SK-N-SH treated with all-trans-retinoic acid at 6 μM for 48 hours (cell line): ENCODE results near the gene COL9A3.

Source experiments
- ATAC-seq: fragments of 200-7000 bp; cut with Tn5 transposase; 3 replicates; pipeline ENCODE4 v1.9.1; 2020; ENCODE audit warnings: mild to moderate bottlenecking, moderate library complexity
- ARNTL ChIP-seq: fragments of 450-650 bp; formaldehyde crosslinking; IDR thresholded peaks from 2 replicates; pipeline ENCODE4 v1.5.0; 2020; ENCODE audit warnings: low read depth, mild to moderate bottlenecking, moderate library complexity, borderline replicate concordance
- BACH2 ChIP-seq: fragments of 250-450 bp; sonication (Bioruptor Pico); IDR thresholded peaks from 2 replicates; pipeline ENCODE4 v1.9.0; 2021; ENCODE audit warnings: mild to moderate bottlenecking, borderline replicate concordance
- CSDC2 ChIP-seq: fragments of 250-450 bp; sonication (Bioruptor Pico); IDR thresholded peaks from 2 replicates; pipeline ENCODE4 v1.5.0; 2020; ENCODE audit warnings: mild to moderate bottlenecking, moderate library complexity
- ESRRG ChIP-seq: fragments of 250-450 bp; sonication (Bioruptor Pico); IDR thresholded peaks from 2 replicates; pipeline ENCODE4 v1.6.1; 2021; ENCODE audit warnings: mild to moderate bottlenecking
- GLIS3 ChIP-seq: fragments of 250-450 bp; sonication (Bioruptor Pico); IDR thresholded peaks from 2 replicates; pipeline ENCODE4 v1.5.0; 2020; ENCODE audit warnings: mild to moderate bottlenecking, moderate library complexity
- ISL1 ChIP-seq: fragments of 250-450 bp; sonication (Bioruptor Pico); IDR thresholded peaks from 2 replicates; pipeline ENCODE4 v2.1.2; 2022; ENCODE audit warnings: mild to moderate bottlenecking, moderate library complexity
- PPARA ChIP-seq: fragments of 250-450 bp; sonication (Bioruptor Pico); IDR thresholded peaks from 2 replicates; pipeline ENCODE4 v1.5.0; 2020; ENCODE audit warnings: mild to moderate bottlenecking, borderline replicate concordance
- RARB ChIP-seq: fragments of 250-450 bp; sonication (Bioruptor Pico); IDR thresholded peaks from 2 replicates; pipeline ENCODE4 v1.8.0; 2021; ENCODE audit warnings: mild to moderate bottlenecking, moderate library complexity
- SNAI2 ChIP-seq: fragments of 250-450 bp; sonication (Bioruptor Pico); IDR thresholded peaks from 2 replicates; pipeline ENCODE4 v1.5.0; 2020; ENCODE audit warnings: mild to moderate bottlenecking, moderate library complexity
- TCF4 ChIP-seq: fragments of 250-450 bp; sonication (Bioruptor Pico); IDR thresholded peaks from 2 replicates; pipeline ENCODE4 v1.8.0; 2021; ENCODE audit warnings: mild to moderate bottlenecking, moderate library complexity, borderline replicate concordance
- TOX ChIP-seq: fragments of 250-450 bp; sonication (Bioruptor Pico); IDR thresholded peaks from 2 replicates; pipeline ENCODE4 v1.8.0; 2021; ENCODE audit warnings: mild to moderate bottlenecking, moderate library complexity, borderline replicate concordance
- ZC3H10 ChIP-seq: fragments of 250-450 bp; sonication (Bioruptor Pico); IDR thresholded peaks from 2 replicates; pipeline ENCODE4 v1.5.1; 2021; ENCODE audit warnings: mild to moderate bottlenecking, moderate library complexity
- ZFP3 ChIP-seq: fragments of 250-450 bp; sonication (Bioruptor Pico); IDR thresholded peaks from 2 replicates; pipeline ENCODE4 v1.5.0; 2020; ENCODE audit warnings: mild to moderate bottlenecking, moderate library complexity
- ZFP30 ChIP-seq: fragments of 450-650 bp; formaldehyde crosslinking; IDR thresholded peaks from 2 replicates; pipeline ENCODE4 v1.5.0; 2022; ENCODE audit warnings: mild to moderate bottlenecking, moderate library complexity
- ZNF565 ChIP-seq: fragments of 450-650 bp; formaldehyde crosslinking; conservative IDR thresholded peaks from 2 replicates; pipeline ENCODE4 v1.5.0; 2020; ENCODE audit warnings: low read depth, mild to moderate bottlenecking, moderate library complexity
- ZNF70 ChIP-seq: fragments of 450-650 bp; formaldehyde crosslinking; IDR thresholded peaks from 2 replicates; pipeline ENCODE4 v1.5.0; 2020; ENCODE audit warnings: mild to moderate bottlenecking, moderate library complexity
- ZNF8 ChIP-seq: fragments of 450-650 bp; formaldehyde crosslinking; IDR thresholded peaks from 2 replicates; pipeline ENCODE4 v1.5.0; 2020; ENCODE audit warnings: mild to moderate bottlenecking, moderate library complexity
- TF ChIP-seq, protein P1 (sequence below): fragments of 250-450 bp; sonication (Bioruptor Pico); IDR thresholded peaks from 2 replicates; pipeline ENCODE4 v1.5.0; 2020; ENCODE audit warnings: mild to moderate bottlenecking, moderate library complexity
- TF ChIP-seq, protein P2 (sequence below): fragments of 250-450 bp; sonication (Bioruptor Pico); IDR thresholded peaks from 2 replicates; pipeline ENCODE4 v1.8.0; 2021; ENCODE audit warnings: low read depth, mild to moderate bottlenecking, moderate library complexity, borderline replicate concordance
- TF ChIP-seq, protein P3 (sequence below): fragments of 250-450 bp; sonication (Bioruptor Pico); IDR thresholded peaks from 2 replicates; pipeline ENCODE4 v1.5.1; 2020; ENCODE audit warnings: low read depth, mild to moderate bottlenecking, moderate library complexity

COL9A3 gene

DNA sequence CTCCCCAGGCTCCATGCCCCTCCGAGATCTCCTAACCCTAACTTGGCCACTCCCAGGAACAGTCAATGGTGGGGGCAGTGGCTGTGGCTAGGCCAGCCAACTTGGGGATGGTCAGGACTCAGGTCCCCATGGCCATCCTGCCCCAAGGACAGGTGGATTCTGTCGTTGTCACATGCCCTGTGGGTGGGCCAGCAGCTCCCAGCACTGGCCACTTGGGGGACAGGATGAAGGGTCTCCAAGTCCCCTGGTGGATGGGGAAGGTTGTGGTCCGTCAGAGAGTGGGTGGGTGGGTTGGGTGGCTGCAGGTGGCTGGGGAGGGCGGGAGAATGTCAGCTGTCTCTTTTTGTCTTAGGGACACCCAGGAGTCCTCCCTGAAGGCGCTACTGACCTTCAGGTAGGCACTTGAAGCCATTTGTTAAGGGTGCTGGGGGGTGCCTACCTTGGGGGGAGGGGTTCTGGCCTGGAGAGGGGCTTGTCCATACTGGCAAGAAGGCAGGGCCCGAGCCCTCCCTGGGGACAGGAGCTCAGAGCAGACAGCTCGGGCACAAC lies 5.5 kb downstream of the COL9A3 start:
- no peak for ATAC-seq
- TF ChIP-seq ARNTL (no peak), TOX (CRISPR knock-in tag) (no peak), RARB (CRISPR knock-in tag) (no peak), BACH2 (CRISPR knock-in tag) (no peak), TCF4 (no peak), ESRRG (CRISPR knock-in tag) (no peak), ZFP30 (CRISPR knock-in tag) (no peak), ZC3H10 (CRISPR knock-in tag) (no peak), PPARA (CRISPR knock-in tag) (no peak), ZNF8 (CRISPR knock-in tag) (no peak), ZFP3 (no peak), ZNF565 (no peak), ZNF70 (CRISPR knock-in tag) (no peak), SNAI2 (CRISPR knock-in tag) (no peak), CSDC2 (CRISPR knock-in tag) (no peak), GLIS3 (CRISPR knock-in tag) (no peak)
- TF ChIP-seq, protein P1, sequence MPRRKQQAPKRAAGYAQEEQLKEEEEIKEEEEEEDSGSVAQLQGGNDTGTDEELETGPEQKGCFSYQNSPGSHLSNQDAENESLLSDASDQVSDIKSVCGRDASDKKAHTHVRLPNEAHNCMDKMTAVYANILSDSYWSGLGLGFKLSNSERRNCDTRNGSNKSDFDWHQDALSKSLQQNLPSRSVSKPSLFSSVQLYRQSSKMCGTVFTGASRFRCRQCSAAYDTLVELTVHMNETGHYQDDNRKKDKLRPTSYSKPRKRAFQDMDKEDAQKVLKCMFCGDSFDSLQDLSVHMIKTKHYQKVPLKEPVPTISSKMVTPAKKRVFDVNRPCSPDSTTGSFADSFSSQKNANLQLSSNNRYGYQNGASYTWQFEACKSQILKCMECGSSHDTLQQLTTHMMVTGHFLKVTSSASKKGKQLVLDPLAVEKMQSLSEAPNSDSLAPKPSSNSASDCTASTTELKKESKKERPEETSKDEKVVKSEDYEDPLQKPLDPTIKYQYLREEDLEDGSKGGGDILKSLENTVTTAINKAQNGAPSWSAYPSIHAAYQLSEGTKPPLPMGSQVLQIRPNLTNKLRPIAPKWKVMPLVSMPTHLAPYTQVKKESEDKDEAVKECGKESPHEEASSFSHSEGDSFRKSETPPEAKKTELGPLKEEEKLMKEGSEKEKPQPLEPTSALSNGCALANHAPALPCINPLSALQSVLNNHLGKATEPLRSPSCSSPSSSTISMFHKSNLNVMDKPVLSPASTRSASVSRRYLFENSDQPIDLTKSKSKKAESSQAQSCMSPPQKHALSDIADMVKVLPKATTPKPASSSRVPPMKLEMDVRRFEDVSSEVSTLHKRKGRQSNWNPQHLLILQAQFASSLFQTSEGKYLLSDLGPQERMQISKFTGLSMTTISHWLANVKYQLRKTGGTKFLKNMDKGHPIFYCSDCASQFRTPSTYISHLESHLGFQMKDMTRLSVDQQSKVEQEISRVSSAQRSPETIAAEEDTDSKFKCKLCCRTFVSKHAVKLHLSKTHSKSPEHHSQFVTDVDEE = no peak
- TF ChIP-seq, protein P2, sequence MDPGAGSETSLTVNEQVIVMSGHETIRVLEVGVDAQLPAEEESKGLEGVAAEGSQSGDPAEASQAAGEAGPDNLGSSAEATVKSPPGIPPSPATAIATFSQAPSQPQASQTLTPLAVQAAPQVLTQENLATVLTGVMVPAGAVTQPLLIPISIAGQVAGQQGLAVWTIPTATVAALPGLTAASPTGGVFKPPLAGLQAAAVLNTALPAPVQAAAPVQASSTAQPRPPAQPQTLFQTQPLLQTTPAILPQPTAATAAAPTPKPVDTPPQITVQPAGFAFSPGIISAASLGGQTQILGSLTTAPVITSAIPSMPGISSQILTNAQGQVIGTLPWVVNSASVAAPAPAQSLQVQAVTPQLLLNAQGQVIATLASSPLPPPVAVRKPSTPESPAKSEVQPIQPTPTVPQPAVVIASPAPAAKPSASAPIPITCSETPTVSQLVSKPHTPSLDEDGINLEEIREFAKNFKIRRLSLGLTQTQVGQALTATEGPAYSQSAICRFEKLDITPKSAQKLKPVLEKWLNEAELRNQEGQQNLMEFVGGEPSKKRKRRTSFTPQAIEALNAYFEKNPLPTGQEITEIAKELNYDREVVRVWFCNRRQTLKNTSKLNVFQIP (CRISPR knock-in tag) = no peak
- TF ChIP-seq, all 23 proteins: peak for 0

DNA sequence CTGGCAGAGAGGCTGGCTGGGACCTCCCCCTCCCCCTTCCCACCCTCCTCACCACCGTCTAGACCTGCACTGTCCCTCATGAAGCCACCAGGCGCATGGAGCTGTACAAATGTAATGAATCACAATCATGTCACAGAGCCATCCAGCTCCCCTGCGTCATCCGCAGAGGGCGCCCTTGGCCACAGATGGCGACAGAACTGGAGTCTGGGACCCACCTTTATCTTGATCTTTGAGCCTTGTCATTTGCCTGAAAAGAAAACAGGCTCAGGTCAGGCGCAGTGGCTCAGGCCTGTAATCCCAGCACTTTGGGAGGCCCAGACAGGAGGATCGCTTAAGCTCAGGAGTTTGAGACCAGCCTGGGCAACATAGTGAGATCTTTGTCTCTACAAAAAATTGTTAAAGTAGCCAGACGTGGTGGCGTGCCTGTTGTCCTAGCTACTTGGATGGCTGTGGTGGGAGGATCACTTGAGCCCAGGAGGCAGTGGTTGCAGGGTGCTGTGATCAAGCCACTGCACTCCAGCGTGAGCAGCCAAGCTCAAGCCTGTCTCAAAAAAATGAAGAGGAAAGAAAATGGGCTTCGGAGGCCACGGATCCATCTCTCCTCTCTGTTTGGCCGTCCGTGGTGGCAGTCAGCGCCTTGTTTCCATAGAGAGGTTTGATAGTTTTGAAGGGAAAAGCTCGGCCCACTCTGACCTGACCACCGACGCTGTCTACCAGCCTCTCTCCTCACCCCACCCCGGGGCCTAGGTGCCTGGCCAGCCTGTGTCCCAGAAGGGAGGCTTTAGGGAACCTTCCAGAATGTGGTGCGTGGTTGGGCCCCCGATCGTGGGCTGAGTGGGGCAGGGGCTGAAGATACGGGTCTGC lies 6.2 kb downstream of the COL9A3 start:
- ATAC-seq = peak; percentile 32
- TF ChIP-seq, protein P1 = peak; percentile 43; the same call in 1 of the 2 replicates
- TF ChIP-seq BACH2 (CRISPR knock-in tag) (no peak), TCF4 (peak; percentile 65; the same call in 1 of the 2 replicates)
- TF ChIP-seq, all 23 proteins: peak for 2

DNA sequence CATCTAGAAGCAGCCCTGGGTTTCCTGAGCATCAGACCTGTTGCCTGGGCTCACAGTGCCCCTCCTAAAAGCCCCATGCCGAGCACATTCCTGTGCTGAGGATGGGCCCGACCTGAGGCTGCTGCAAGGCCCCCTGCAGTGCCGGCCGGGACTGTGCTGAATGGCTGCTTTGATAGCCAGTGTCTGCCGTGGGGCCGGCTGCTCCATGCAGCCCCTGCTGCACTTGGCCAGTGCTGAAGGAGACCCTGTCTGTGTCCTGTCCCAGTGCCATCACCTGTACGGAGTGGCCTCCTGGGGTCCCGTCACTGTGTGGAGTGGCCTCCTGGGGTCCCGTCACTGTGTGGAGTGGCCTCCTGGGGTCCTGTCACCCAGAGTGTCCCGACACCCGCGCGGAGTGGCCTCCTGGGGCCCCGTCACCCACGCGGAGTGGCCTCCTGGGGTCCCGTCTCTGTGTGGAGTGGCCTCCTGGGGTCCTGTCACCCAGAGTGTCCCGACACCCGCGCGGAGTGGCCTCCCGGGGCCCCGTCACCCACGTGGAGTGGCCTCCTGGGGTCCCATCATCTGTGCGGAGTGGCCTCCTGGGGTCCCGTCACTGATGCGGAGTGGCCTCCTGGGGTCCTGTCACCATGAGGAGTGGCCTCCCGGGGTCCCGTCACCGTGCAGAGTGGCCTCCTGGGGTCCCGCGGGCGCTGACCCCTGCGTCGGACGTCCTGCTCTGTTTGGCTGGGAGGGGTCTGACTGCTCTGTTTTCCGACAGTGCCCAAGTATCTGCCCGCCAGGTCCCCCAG lies 7.0 kb downstream of the COL9A3 start:
- TF ChIP-seq TOX (CRISPR knock-in tag) (no peak), ZNF70 (CRISPR knock-in tag) (no peak), ZC3H10 (CRISPR knock-in tag) (no peak), TCF4 (no peak), GLIS3 (CRISPR knock-in tag) (no peak), ZFP3 (no peak), SNAI2 (CRISPR knock-in tag) (no peak), ISL1 (CRISPR knock-in tag) (no peak), BACH2 (CRISPR knock-in tag) (no peak), ZFP30 (CRISPR knock-in tag) (no peak), PPARA (CRISPR knock-in tag) (no peak)
- TF ChIP-seq, protein P2 (CRISPR knock-in tag) = no peak
- TF ChIP-seq, protein P3, sequence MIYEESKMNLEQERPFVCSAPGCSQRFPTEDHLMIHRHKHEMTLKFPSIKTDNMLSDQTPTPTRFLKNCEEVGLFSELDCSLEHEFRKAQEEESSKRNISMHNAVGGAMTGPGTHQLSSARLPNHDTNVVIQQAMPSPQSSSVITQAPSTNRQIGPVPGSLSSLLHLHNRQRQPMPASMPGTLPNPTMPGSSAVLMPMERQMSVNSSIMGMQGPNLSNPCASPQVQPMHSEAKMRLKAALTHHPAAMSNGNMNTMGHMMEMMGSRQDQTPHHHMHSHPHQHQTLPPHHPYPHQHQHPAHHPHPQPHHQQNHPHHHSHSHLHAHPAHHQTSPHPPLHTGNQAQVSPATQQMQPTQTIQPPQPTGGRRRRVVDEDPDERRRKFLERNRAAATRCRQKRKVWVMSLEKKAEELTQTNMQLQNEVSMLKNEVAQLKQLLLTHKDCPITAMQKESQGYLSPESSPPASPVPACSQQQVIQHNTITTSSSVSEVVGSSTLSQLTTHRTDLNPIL = no peak
- TF ChIP-seq, protein P1 = no peak
- ATAC-seq = no peak
